Lower leg skin (tissue), 3 donors: ENCODE measurements around the gene ZMYM2.

Source experiments
- CTCF ChIP-seq, 3 donors: fragments of 450-650 bp; IDR thresholded peaks; one replicate each; pipeline ENCODE4 v1.5.1; 2016; ENCODE audit warnings: antibody characterized with exemption in 3 of 3, mild to moderate bottlenecking in 3 of 3, moderate library complexity in 2 of 3
- POLR2A ChIP-seq, 2 donors: fragments of 450-650 bp; IDR thresholded peaks; one replicate each; pipeline ENCODE4 v1.6.1; 2016 to 2017; ENCODE audit warnings: antibody characterized with exemption in 2 of 2, mild to moderate bottlenecking in 1 of 2, moderate library complexity in 1 of 2

DNA sequence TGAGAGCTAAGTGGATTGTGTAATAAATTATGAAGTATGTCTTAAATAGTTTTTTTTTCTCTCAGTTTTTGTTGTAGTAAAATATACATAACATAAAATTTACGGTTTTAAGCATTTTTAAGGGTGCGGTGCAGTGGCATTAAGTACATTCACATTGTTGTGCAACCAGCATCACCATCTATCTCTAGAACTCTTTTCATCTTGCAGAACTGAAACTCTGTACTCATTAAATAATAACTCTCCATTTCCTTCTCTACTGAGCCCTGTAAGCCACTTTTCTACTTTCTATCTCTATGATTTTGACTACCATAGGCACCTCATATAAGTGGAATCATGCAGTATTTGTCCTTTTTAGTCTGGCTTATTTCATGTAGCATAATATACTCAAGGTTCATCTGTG lies 115.2 kb downstream of the ZMYM2 start:
- TF ChIP-seq CTCF (IDR thresholded peaks at IDR 0.05) (no peak), POLR2A (IDR thresholded peaks at IDR 0.05) (no peak)
